Heart left ventricle (tissue), 13 donors: ENCODE data around the gene RFX1.

Source experiments
- POLR2A ChIP-seq, 2 donors: fragments of 450-650 bp; IDR thresholded peaks; one replicate each; pipeline ENCODE4 v1.6.1; 2017; ENCODE audit warnings: antibody characterized with exemption in 2 of 2, mild to moderate bottlenecking in 2 of 2, moderate library complexity in 2 of 2
- TF ChIP-seq, protein P1 (sequence below), 12 donors: fragments of 200-600 bp; sonication (generic) in 4 of 12; IDR thresholded peaks; one replicate each; pipeline versions ENCODE4 v1.5.0 to v1.8.0; 2018 to 2022; ENCODE audit warnings: antibody characterized with exemption in 12 of 12, mild to moderate bottlenecking in 5 of 12
- donor health status: ischemic (EF 13 %, LVEDD 7.1; RV severe dilation, severe dysfunction).
- donor health status: DM: no; HTN: yes; CAD: no.
- donor health status: DM: no; HTN: no; CAD: no.
- donor health status: ischemic (EF 25% LVEDD 6.9; RV normal size, moderate dysfunction).
- donor health status: ischemic (EF 25% LVEDD 5.7; RV mildly dilated, moderate dysfunction).
- donor health status: ischemic (EF 35%, LVEDD 5.7; RV mildly dilated, moderate dysfunction).
- donor health status: nonischemic (EF 11% LVEDD 7.7; RV severe dilation, severe dysfunction).
- donor health status: DM: yes; HTN: yes; CAD: no.
- donor health status: PGD.
- donor health status: ischemic (EF 29% LVEDD 5.4; RV normal size, mild dysfunction).
- donor health status: nonischemic (EF 23%, LVEDD 6.1; RV moderate dilation, normal function).

DNA sequence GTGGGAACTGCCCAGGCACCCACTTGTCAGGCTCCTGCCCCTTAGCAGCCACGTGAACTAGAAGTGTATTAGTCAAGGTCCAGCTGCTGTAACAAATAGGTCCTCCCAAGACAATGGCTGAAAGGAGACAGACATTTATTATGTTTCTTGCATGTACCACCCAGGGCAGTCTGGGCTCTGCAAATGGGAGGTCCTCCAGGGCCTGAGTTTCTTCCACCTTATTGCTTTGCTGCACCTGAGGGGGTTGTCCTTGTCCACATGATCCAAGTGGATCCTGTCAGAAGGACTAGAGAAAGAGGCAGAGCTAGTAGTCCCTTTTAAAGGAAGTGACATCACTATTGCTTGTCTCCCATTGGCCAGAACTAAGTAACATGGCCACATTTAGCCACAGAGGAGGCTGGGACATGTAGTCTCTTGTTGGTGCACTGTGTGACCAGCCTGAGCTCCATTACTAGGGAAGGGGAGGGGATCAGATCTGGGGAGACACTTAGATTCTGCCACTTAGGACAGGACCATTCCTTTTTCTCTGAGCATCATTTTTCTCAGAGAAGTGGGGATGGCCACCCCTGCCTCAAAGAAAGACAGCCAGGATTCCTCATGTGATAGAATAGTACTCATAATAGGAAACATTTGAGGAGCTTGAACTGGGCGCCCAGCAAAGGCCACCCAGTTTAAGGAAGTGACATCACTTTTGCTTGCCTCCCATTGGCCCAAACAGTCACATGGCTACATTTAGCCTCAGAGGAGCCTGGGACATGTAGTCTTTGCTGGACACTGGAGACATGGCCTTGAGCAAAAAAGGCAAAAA, 85.0 kb downstream of the RFX1 start:
- no peak for TF ChIP-seq POLR2A (IDR thresholded peaks at IDR 0.05)
- TF ChIP-seq, protein P1, sequence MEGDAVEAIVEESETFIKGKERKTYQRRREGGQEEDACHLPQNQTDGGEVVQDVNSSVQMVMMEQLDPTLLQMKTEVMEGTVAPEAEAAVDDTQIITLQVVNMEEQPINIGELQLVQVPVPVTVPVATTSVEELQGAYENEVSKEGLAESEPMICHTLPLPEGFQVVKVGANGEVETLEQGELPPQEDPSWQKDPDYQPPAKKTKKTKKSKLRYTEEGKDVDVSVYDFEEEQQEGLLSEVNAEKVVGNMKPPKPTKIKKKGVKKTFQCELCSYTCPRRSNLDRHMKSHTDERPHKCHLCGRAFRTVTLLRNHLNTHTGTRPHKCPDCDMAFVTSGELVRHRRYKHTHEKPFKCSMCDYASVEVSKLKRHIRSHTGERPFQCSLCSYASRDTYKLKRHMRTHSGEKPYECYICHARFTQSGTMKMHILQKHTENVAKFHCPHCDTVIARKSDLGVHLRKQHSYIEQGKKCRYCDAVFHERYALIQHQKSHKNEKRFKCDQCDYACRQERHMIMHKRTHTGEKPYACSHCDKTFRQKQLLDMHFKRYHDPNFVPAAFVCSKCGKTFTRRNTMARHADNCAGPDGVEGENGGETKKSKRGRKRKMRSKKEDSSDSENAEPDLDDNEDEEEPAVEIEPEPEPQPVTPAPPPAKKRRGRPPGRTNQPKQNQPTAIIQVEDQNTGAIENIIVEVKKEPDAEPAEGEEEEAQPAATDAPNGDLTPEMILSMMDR (IDR thresholded peaks at IDR 0.05): no peak
